ENCODE measurements around the gene RHOBTB3. TPM values are rescaled to one million over a fixed set of nuclear protein-coding genes. Genes with fewer than 3 reads are reported as not detected.
"Not testable (repeated sequence)": the region's sequence is repeated elsewhere in the genome, so short reads cannot be mapped to it uniquely, and the experiment has no call there.

RHOBTB3 gene
- total RNA-seq, 1 donor from 2014 or later = 348 TPM

GRCh38 chr5:95821110-95822021 is 90.2 kb downstream of the RHOBTB3 start:
- DNase-seq = no peak

GRCh38 chr5:95822043-95822541 is 91.0 kb downstream of the RHOBTB3 start:
- DNase-seq = peak; percentile 43

- DNase-seq = peak; percentile 56
Observed at GRCh38 chr5:95822542-95823181, 91.5 kb downstream of the RHOBTB3 start, which contains the start of gene GLRX. Gene GLRX, minus strand, starts transcription at chr5:95822726. Its CDS starts 64 bp downstream, at chr5:95822662.

GRCh38 chr5:95823218-95823737 is 92.1 kb downstream of the RHOBTB3 start:
- no peak for DNase-seq

- no peak for DNase-seq
Observed at GRCh38 chr5:95823738-95824609, 92.8 kb downstream of the RHOBTB3 start.

GRCh38 chr5:95824747-95825146 is 93.6 kb downstream of the RHOBTB3 start:
- DNase-seq = no peak

- DNase-seq = no peak
Observed at GRCh38 chr5:95825495-95825894, 94.4 kb downstream of the RHOBTB3 start.

- no peak for DNase-seq
Observed at GRCh38 chr5:95826949-95827891, 96.1 kb downstream of the RHOBTB3 start.

GRCh38 chr5:95827892-95828246 is 96.7 kb downstream of the RHOBTB3 start:
- no peak for DNase-seq

- no peak for DNase-seq
Observed at GRCh38 chr5:95830226-95830625, 99.1 kb downstream of the RHOBTB3 start.

GRCh38 chr5:95832664-95833063 is 101.5 kb downstream of the RHOBTB3 start:
- DNase-seq = no peak

GRCh38 chr5:95835682-95836385 is 104.7 kb downstream of the RHOBTB3 start:
- no peak for DNase-seq

- DNase-seq = no peak
Observed at GRCh38 chr5:95836544-95836943, 105.4 kb downstream of the RHOBTB3 start.

GRCh38 chr5:95836971-95837370 is 105.8 kb downstream of the RHOBTB3 start:
- not testable (repeated sequence) for DNase-seq

GRCh38 chr5:95837492-95837891 is 106.4 kb downstream of the RHOBTB3 start:
- no peak for DNase-seq

GRCh38 chr5:95838001-95838520 is 106.9 kb downstream of the RHOBTB3 start:
- peak; percentile 18 for DNase-seq

GRCh38 chr5:95838556-95838955 is 107.4 kb downstream of the RHOBTB3 start:
- no peak for DNase-seq

- no peak for DNase-seq
Observed at GRCh38 chr5:95839658-95840057, 108.5 kb downstream of the RHOBTB3 start.

- no peak for DNase-seq
Observed at GRCh38 chr5:95840956-95841705, 110.0 kb downstream of the RHOBTB3 start.
